Right lobe of liver (tissue), 4 donors: ENCODE data around the gene ANO6.

Experiments used
- CTCF ChIP-seq, 4 donors: fragments of 200-600 bp in 3 of 4; fragments of 450-650 bp in 1 of 4; IDR thresholded peaks; one replicate each; pipeline versions ENCODE4 v1.5.1 to v1.8.0; 2016 to 2022; ENCODE audit warnings: antibody characterized with exemption in 4 of 4, mild to moderate bottlenecking in 2 of 4
- POLR2A ChIP-seq: fragments of 450-650 bp; IDR thresholded peaks from one replicate; pipeline ENCODE4 v1.6.1; 2017; ENCODE audit warnings: antibody characterized with exemption, mild to moderate bottlenecking
- donor health status: DM: no; HTN: no; CAD: no.
- donor health status: DM: no; HTN: no; CAD: no.
- donor health status: DM: no; HTN: yes; CAD: no.

- TF ChIP-seq CTCF (IDR thresholded peaks at IDR 0.05) (no peak), POLR2A (no peak)
Observed at GRCh38 chr12:45214749-45215418, 1.0 kb upstream of the ANO6 start.
